ENCODE measurements around the gene PALLD. TPM values are rescaled to one million over a fixed set of nuclear protein-coding genes. Genes with fewer than 3 reads are reported as not detected.

PALLD gene
- total RNA-seq, 4 donors from 2014 or later = 266 to 761 (median 441) TPM

GRCh38 chr4:168857009-168857408 lies 360.2 kb downstream of the PALLD start:
- TF ChIP-seq POLR2A (IDR thresholded peaks at IDR 0.05) (no peak), CTCF (IDR thresholded peaks at IDR 0.05) (no peak)
- intact Hi-C loops (cut with DNase I; ENCODE audit: low total_unique reads) = no loop called here
- H3K9me3 ChIP-seq = no peaks in the 10 kb centered on the region
- peaks cover 3 to 26% of the 10 kb centered on the region in 2 donors for H3K4me1 ChIP-seq
- no peaks in the 10 kb centered on the region for H3K27me3 ChIP-seq
- H3K4me3 ChIP-seq = no peak overlapping the region
- peak overlapping the region; percentile 98 to 99 for H3K27ac ChIP-seq
- H3K36me3 ChIP-seq = no peaks in the 10 kb centered on the region
- DNase-seq = no peak

GRCh38 chr4:168857546-168858314 lies 360.9 kb downstream of the PALLD start:
- TF ChIP-seq POLR2A (IDR thresholded peaks at IDR 0.05) (no peak), CTCF (IDR thresholded peaks at IDR 0.05) (no peak)
- H3K4me1 ChIP-seq = peaks cover 3 to 25% of the 10 kb centered on the region in 2 donors
- intact Hi-C loops (cut with DNase I; ENCODE audit: low total_unique reads) = no loop called here

GRCh38 chr4:168859100-168859499 lies 362.2 kb downstream of the PALLD start:
- peak overlapping the region; percentile 98 to 99 for H3K27ac ChIP-seq
- H3K4me1 ChIP-seq = peaks cover 3 to 19% of the 10 kb centered on the region in 2 donors
- intact Hi-C loops (cut with DNase I; ENCODE audit: low total_unique reads) = no loop called here
- TF ChIP-seq CTCF (IDR thresholded peaks at IDR 0.05) = no peak
- TF ChIP-seq POLR2A (IDR thresholded peaks at IDR 0.05) = no peak
- no peaks in the 10 kb centered on the region for H3K9me3 ChIP-seq
- no peaks in the 10 kb centered on the region for H3K27me3 ChIP-seq
- DNase-seq = no peak
- H3K4me3 ChIP-seq = no peak overlapping the region
- no peaks in the 10 kb centered on the region for H3K36me3 ChIP-seq

More at GRCh38 chr4:168857546-168858314, 360.9 kb downstream of the PALLD start:
- no peaks in the 10 kb centered on the region for H3K36me3 ChIP-seq
- peak overlapping the region; percentile 98 to 99 for H3K27ac ChIP-seq
- peak in 1 of 2 donors; percentile 59 for DNase-seq
- no peaks in the 10 kb centered on the region for H3K27me3 ChIP-seq
- no peak overlapping the region for H3K4me3 ChIP-seq
- no peaks in the 10 kb centered on the region for H3K9me3 ChIP-seq

- Histone ChIP-seq H3K9me3 (no peaks in the 10 kb centered on the region), H3K4me1 (peaks cover 3 to 16% of the 10 kb centered on the region in 2 donors), H3K4me3 (no peak overlapping the region), H3K36me3 (no peaks in the 10 kb centered on the region), H3K27ac (peak overlapping the region; percentile 98 to 99), H3K27me3 (no peaks in the 10 kb centered on the region)
- intact Hi-C loops (cut with DNase I; ENCODE audit: low total_unique reads) = no loop called here
- no peak for TF ChIP-seq CTCF (IDR thresholded peaks at IDR 0.05)
- no peak for DNase-seq
Measured at GRCh38 chr4:168859888-168860694, 363.2 kb downstream of the PALLD start.

GRCh38 chr4:168860827-168861226 lies 364.0 kb downstream of the PALLD start:
- peaks cover 3 to 16% of the 10 kb centered on the region in 2 donors for H3K4me1 ChIP-seq

More at GRCh38 chr4:168860827-168861226, 364.0 kb downstream of the PALLD start:
- intact Hi-C loops (cut with DNase I; ENCODE audit: low total_unique reads) = no loop called here
- no peak for TF ChIP-seq CTCF (IDR thresholded peaks at IDR 0.05)
- TF ChIP-seq POLR2A (IDR thresholded peaks at IDR 0.05) = no peak
- DNase-seq = no peak
- Histone ChIP-seq H3K27ac (peak overlapping the region; percentile 98 to 99), H3K4me3 (no peak overlapping the region), H3K27me3 (no peaks in the 10 kb centered on the region), H3K36me3 (no peaks in the 10 kb centered on the region), H3K9me3 (no peaks in the 10 kb centered on the region)
